ENCODE data around the gene MTMR11.
"Not testable (repeated sequence)": the region's sequence is repeated elsewhere in the genome, so short reads cannot be mapped to it uniquely, and the experiment has no call there.

Gene MTMR11

DNA sequence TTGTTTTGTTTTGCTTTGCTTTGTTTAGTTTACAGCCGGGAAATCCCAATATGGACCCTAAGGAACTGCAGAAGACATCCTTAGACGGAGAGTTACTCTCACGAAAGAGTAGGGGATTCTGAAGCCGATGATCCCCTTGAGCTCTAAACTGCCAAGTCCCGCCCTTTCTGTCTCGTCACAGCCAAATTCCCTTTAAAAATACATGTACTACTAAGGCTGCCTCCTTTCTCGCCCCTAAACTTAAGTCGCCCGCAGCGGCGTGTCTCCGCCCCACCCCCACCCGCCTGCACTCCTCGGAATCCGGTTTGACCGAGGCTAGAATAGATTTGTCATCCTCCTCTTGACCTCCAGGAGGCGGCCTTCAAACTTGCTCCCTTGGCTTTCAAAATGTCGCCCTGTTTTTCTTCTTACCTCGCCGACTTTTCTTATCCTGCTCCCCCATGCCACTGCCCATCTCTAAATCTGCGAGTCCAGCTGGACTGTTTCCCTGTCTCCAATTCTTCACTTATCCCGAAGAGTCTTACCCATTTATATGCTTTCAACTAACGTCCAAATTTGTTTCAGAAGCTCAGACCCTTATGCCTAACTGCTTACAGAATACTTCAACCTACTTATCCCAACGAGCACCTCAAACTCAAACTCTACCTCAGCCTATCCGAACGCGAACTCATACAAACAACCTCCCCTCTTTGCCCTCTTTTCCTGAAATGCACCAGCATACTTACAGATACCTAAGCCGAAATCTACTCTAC, 48.3 kb downstream of the MTMR11 start:
- peak; percentile 79 to 88 for DNase-seq

DNA sequence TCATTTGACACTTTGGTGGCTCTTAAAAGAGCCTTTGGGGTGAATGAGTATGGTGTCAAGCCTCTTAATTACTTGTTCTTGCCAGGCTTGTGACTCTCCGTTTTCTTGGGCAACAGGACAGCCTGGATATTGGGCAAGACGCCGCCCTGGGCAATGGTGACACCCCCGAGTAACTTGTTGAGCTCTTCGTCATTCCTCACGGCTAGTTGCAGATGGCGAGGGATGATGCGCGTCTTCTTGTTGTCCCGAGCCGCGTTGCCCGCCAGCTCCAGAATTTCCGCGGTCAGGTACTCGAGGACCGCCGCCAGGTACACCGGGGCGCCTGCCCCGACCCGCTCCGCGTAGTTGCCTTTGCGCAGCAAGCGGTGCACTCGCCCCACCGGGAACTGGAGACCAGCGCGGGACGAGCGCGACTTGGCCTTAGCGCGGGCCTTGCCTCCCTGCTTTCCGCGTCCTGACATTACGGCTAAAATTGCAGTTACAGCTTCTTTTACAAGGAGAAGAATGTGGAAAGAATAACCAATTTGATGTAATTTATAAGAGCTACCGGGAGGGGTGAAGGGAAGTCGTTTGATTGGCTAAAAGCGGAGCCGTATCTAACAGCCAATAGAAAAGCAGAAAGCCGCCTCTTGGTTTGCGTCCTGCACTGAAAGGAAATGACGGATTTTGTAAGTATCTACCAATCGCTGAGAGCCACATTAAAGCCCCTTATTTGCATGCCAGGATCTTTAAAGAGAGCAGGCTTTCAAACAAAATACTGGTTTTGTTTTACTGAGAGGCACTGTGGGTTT, 49.0 kb downstream of the MTMR11 start:
- peak; percentile 91 to 97 for DNase-seq

- DNase-seq: not testable (repeated sequence)
Observed at GRCh38 chr1:149887196-149887455, 49.6 kb downstream of the MTMR11 start.

DNA sequence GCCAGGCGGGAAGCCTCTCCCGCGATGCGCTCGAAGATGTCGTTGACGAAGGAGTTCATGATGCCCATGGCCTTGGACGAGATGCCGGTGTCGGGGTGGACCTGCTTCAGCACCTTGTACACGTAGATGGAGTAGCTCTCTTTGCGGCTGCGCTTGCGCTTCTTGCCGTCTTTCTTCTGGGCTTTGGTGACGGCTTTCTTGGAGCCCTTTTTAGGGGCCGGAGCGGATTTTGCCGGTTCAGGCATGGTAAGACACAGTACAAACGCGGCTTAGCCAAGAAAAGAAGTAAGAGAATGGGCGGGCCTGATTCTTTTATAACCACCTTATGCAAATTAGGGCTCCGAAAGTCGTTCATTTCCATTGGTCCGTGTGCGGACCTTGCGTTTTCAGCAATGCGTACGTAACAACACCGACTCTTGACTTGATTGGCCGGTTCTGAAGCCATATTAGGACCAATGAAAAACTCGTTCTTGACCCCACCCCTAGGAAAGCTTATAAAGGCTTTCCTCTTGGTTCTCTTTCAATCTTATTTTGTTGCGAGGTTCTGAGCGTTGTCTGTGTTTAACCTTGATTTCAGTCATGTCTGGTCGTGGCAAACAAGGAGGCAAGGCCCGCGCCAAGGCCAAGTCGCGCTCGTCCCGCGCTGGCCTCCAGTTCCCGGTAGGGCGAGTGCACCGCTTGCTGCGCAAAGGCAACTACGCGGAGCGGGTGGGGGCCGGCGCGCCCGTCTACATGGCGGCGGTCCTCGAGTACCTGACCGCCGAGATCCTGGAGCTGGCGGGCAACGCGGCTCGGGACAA, 50.1 kb downstream of the MTMR11 start:
- peak; percentile 93 to 99 for DNase-seq

- not testable (repeated sequence) for DNase-seq
Observed at GRCh38 chr1:149886121-149886395, 50.6 kb downstream of the MTMR11 start.

GRCh38 chr1:149885339-149886120, 51.1 kb downstream of the MTMR11 start:
- peak; percentile 58 to 72 for DNase-seq

GRCh38 chr1:149884433-149885338, 52.0 kb downstream of the MTMR11 start:
- peak; percentile 46 to 69 for DNase-seq

DNA sequence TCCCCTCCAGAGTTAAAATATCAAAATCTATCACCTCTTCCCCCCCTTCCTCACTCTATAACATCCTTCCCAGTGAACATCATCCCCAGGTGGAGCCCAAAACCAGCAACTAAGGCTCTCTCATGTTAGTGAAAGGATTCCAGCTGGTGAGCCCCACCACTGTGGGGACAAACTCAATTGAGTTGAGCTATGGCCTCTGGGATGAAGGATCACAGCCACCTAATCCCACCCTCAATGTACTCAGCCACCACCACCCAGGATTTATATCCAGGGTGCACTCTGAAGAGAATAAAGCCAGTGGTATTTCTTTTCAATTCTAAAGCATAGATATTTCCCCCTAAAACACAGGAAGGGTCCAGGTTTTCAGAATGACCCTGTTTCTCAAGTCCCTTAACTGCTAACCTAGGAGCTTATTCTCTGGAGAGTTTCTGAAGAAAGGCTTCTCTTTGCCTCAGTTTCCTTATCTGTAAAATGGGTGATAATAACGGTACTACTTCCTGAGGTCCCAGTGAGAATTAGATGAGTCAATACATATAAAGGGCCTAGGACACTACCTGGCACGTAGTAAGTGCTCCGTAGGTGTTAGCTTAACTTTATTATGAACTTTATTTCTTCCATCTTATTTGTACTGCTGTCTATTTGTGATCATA, 53.0 kb downstream of the MTMR11 start:
- no peak for DNase-seq

DNA sequence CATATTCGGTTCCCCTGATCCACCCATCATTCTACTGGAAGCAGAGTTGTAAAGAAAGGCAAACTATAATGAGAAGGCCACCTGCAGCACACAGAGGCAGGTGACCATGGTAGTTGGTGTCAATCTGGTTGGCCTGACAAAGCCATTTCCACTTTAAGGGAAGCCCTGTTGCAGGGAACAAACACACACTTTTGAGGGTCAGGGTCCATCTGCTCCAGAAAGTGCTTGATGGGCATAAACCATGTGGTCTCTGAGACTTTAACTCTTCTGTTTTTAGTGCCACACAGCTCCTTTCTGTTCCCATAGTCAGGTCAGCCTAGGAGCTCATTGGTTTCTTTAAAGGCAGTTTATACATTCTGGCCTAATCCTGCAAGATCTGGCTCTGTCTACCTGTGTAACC, 54.8 kb downstream of the MTMR11 start:
- DNase-seq: no peak

DNA sequence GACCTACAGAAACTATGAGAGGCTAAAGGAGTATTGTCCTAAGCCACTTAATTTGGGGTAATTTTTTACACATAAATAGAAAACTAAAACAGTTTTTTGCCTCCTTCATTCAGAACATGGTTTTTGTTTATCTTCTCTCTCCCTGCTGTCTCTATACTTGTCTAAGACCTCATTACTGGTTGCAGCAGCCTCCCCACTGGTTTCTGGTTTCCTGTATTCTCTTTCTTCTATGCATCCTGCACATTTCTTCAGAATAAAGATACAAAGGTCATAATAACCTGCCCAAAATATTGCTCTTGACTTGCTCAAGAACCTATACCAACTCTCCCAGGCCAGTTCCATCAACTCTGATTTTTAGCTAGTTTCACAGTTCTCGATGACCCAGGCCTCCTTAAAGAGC, 57.1 kb downstream of the MTMR11 start:
- DNase-seq: no peak

Data from NCI-H524 (cell line).